ENCODE data around the gene CCNL2. TPM values are rescaled to one million over a fixed set of nuclear protein-coding genes. Genes with fewer than 3 reads are reported as not detected.
A peak's percentile ranks its signal among the peaks of the same experiment; 100 is the strongest.

Gene CCNL2
- total and polyA plus RNA-seq, 2 of the 13 experiments (the other 11 are each of a cell fraction or from before 2014, with no cell fraction given): 105 to 340 TPM

- no peak for TF ChIP-seq TARDBP (CRISPR knock-in tag; IDR thresholded peaks at IDR 0.05)
- TF ChIP-seq, protein P1, sequence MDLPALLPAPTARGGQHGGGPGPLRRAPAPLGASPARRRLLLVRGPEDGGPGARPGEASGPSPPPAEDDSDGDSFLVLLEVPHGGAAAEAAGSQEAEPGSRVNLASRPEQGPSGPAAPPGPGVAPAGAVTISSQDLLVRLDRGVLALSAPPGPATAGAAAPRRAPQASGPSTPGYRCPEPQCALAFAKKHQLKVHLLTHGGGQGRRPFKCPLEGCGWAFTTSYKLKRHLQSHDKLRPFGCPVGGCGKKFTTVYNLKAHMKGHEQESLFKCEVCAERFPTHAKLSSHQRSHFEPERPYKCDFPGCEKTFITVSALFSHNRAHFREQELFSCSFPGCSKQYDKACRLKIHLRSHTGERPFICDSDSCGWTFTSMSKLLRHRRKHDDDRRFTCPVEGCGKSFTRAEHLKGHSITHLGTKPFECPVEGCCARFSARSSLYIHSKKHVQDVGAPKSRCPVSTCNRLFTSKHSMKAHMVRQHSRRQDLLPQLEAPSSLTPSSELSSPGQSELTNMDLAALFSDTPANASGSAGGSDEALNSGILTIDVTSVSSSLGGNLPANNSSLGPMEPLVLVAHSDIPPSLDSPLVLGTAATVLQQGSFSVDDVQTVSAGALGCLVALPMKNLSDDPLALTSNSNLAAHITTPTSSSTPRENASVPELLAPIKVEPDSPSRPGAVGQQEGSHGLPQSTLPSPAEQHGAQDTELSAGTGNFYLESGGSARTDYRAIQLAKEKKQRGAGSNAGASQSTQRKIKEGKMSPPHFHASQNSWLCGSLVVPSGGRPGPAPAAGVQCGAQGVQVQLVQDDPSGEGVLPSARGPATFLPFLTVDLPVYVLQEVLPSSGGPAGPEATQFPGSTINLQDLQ (CRISPR knock-in tag; IDR thresholded peaks at IDR 0.05): peak; percentile 44; the same call in 1 of the 2 replicates
- no peak for TF ChIP-seq TAF15 (IDR thresholded peaks at IDR 0.05; ENCODE audit: low read depth, low read length, poor library complexity, severe bottlenecking)
- TF ChIP-seq, protein P2, sequence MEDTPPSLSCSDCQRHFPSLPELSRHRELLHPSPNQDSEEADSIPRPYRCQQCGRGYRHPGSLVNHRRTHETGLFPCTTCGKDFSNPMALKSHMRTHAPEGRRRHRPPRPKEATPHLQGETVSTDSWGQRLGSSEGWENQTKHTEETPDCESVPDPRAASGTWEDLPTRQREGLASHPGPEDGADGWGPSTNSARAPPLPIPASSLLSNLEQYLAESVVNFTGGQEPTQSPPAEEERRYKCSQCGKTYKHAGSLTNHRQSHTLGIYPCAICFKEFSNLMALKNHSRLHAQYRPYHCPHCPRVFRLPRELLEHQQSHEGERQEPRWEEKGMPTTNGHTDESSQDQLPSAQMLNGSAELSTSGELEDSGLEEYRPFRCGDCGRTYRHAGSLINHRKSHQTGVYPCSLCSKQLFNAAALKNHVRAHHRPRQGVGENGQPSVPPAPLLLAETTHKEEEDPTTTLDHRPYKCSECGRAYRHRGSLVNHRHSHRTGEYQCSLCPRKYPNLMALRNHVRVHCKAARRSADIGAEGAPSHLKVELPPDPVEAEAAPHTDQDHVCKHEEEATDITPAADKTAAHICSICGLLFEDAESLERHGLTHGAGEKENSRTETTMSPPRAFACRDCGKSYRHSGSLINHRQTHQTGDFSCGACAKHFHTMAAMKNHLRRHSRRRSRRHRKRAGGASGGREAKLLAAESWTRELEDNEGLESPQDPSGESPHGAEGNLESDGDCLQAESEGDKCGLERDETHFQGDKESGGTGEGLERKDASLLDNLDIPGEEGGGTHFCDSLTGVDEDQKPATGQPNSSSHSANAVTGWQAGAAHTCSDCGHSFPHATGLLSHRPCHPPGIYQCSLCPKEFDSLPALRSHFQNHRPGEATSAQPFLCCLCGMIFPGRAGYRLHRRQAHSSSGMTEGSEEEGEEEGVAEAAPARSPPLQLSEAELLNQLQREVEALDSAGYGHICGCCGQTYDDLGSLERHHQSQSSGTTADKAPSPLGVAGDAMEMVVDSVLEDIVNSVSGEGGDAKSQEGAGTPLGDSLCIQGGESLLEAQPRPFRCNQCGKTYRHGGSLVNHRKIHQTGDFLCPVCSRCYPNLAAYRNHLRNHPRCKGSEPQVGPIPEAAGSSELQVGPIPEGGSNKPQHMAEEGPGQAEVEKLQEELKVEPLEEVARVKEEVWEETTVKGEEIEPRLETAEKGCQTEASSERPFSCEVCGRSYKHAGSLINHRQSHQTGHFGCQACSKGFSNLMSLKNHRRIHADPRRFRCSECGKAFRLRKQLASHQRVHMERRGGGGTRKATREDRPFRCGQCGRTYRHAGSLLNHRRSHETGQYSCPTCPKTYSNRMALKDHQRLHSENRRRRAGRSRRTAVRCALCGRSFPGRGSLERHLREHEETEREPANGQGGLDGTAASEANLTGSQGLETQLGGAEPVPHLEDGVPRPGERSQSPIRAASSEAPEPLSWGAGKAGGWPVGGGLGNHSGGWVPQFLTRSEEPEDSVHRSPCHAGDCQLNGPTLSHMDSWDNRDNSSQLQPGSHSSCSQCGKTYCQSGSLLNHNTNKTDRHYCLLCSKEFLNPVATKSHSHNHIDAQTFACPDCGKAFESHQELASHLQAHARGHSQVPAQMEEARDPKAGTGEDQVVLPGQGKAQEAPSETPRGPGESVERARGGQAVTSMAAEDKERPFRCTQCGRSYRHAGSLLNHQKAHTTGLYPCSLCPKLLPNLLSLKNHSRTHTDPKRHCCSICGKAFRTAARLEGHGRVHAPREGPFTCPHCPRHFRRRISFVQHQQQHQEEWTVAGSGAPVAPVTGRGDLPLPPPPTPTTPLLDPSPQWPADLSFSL (CRISPR knock-in tag; IDR thresholded peaks at IDR 0.05): no peak
- TF ChIP-seq RBFOX2 (IDR thresholded peaks at IDR 0.05; ENCODE audit: low read depth, low read length): peak; percentile 11; the same call in 1 of the 2 replicates
- peak; percentile 52; the same call in 1 of the 2 replicates for TF ChIP-seq ZNF558 (CRISPR knock-in tag; IDR thresholded peaks at IDR 0.05; ENCODE audit: borderline replicate concordance)
- no peak for TF ChIP-seq TOE1 (CRISPR knock-in tag; IDR thresholded peaks at IDR 0.05)
- no peak for TF ChIP-seq SATB2 (CRISPR knock-in tag; IDR thresholded peaks at IDR 0.05)
- peak; percentile 11 for TF ChIP-seq AGO2 (optimal IDR thresholded peaks at IDR 0.05; ENCODE audit: low read depth, low read length)
- no peak for TF ChIP-seq FOXC1 (CRISPR knock-in tag; IDR thresholded peaks at IDR 0.05; ENCODE audit: borderline replicate concordance)
- TF ChIP-seq FOXK2 (IDR thresholded peaks at IDR 0.05): no peak
These were observed 41.3 kb upstream of the CCNL2 start (continued) for GRCh38 chr1:1440262-1441001.
